ENCODE measurements around the gene CTCF.

GRCh38 chr16:67645397-67646121, 83.2 kb downstream of the CTCF start:
- TF ChIP-seq CTCF (conservative IDR thresholded peaks at IDR 0.05) = no peak
- no peak for TF ChIP-seq ZFX (IDR thresholded peaks at IDR 0.05)

All from C4-2B (cell line).